SU-DHL-6 (cell line): ENCODE results near the gene SHISA9.

Experiments
- CTCF ChIP-seq: fragments of 200-600 bp; sonication (generic); IDR thresholded peaks from one replicate; pipeline ENCODE4 v1.5.1; 2017; ENCODE audit warnings: antibody characterized with exemption, mild to moderate bottlenecking, low read length, moderate library complexity; ENCODE audit not compliant: insufficient read depth, poor library complexity, severe bottlenecking
- EZH2phosphoT487 ChIP-seq: fragments of 200-600 bp; sonication (generic), shearing (Covaris generic); conservative IDR thresholded peaks from 2 replicates; pipeline ENCODE4 v1.6.1; 2018; ENCODE audit warnings: mild to moderate bottlenecking, antibody characterized with exemption, low read length, moderate library complexity, mixed read lengths

GRCh38 chr16:13105427-13105826 is 204.0 kb downstream of the SHISA9 start:
- no peak for TF ChIP-seq CTCF
- no peak for TF ChIP-seq EZH2phosphoT487
